Measurements from ENCODE around the gene TP53AIP1.
A peak's percentile ranks its signal among the peaks of the same experiment; 100 is the strongest.

The TP53AIP1 gene

GRCh38 chr11:128893578-128894285 lies 48.9 kb downstream of the TP53AIP1 start:
- no peak overlapping the region for H3K27ac ChIP-seq
- H3K27me3 ChIP-seq, result peaks cover 60% of the 10 kb centered on the region
- H3K36me3 ChIP-seq, result no peaks in the 10 kb centered on the region
- H3K9me3 ChIP-seq, result no peaks in the 10 kb centered on the region
- TF ChIP-seq CTCF (IDR thresholded peaks at IDR 0.05), result no peak
- H3K4me1 ChIP-seq (ENCODE audit: control insufficient read depth in 1 of 2, insufficient read depth in 1 of 2, low read depth in 1 of 2, low read length in 1 of 2), result peaks cover 4 to 10% of the 10 kb centered on the region in 2 experiments
- no peak overlapping the region for H3K4me3 ChIP-seq (ENCODE audit: low read depth in 1 of 2, low read length in 1 of 2)

- Histone ChIP-seq H3K9me3 (no peaks in the 10 kb centered on the region), H3K27me3 (peaks cover 67% of the 10 kb centered on the region), H3K4me3 (ENCODE audit: low read depth in 1 of 2, low read length in 1 of 2) (no peak overlapping the region), H3K36me3 (no peaks in the 10 kb centered on the region), H3K4me1 (ENCODE audit: control insufficient read depth in 1 of 2, insufficient read depth in 1 of 2, low read depth in 1 of 2, low read length in 1 of 2) (peaks cover 4 to 10% of the 10 kb centered on the region in 2 experiments), H3K27ac (no peak overlapping the region)
- TF ChIP-seq CTCF (IDR thresholded peaks at IDR 0.05), result no peak
Observed at GRCh38 chr11:128892866-128893565, 49.7 kb downstream of the TP53AIP1 start.

GRCh38 chr11:128891913-128892398 lies 50.7 kb downstream of the TP53AIP1 start:
- H3K4me1 ChIP-seq (ENCODE audit: control insufficient read depth in 1 of 2, insufficient read depth in 1 of 2, low read depth in 1 of 2, low read length in 1 of 2), result peaks cover 4 to 10% of the 10 kb centered on the region in 2 experiments
- no peaks in the 10 kb centered on the region for H3K36me3 ChIP-seq
- no peak overlapping the region for H3K27ac ChIP-seq
- no peak for TF ChIP-seq CTCF (IDR thresholded peaks at IDR 0.05)
- no peaks in the 10 kb centered on the region for H3K9me3 ChIP-seq
- H3K4me3 ChIP-seq (ENCODE audit: low read depth in 1 of 2, low read length in 1 of 2), result no peak overlapping the region
- peaks cover 77% of the 10 kb centered on the region for H3K27me3 ChIP-seq

DNA sequence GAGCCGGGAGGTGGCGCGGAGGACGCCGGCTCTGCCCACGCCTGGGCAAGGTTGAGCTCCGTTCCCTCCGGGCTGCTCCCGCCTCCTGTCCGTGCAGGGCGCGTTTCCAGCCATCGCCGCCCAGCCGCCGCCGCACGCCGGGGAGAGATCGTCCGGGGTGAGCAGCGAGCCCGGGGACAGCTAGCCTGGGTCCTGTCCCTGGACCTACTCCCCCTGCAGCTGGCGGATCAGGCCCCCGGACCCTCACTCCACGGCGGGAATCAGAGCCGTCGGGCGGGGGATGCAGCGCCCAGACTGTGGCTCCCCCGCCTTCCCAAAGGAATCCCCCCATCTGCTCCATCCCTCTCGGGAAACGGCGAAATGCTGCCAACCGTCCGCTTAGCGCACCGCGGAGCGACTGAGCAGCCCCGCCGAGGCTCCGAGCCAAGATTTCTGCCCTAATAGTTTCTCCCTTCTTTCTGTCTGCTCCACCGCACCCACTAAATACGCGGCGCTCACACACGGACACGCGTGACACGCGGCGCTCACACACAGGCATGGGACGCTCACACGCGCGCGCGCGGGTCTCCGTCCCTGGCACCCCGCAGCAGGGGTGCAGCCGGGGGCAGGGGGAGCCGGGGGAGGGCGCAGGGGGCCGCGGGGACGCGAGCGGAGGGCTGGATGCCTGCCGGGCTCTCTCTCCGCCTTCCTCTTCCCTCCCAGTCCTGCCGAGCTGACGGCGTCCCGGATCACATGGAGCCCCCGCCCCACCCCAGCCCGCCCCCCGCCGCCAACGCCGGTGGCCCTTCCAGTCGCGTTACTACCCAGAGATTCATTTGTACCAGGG lies 51.9 kb downstream of the TP53AIP1 start, which contains the start of gene KCNJ5:
TSS of gene KCNJ5 (plus strand) at position 814 of the 826 bp plus-strand sequence. CDS start 19,918 bp downstream, outside the sequence.
- H3K27ac ChIP-seq, result no peak within 1 kb of the TSS
- no peak for TF ChIP-seq CTCF (IDR thresholded peaks at IDR 0.05)
- H3K4me3 ChIP-seq (ENCODE audit: low read depth in 1 of 2, low read length in 1 of 2), result peak within 1 kb of the TSS in 1 of 2 experiments; percentile 18
- H3K4me1 ChIP-seq (ENCODE audit: control insufficient read depth in 1 of 2, insufficient read depth in 1 of 2, low read depth in 1 of 2, low read length in 1 of 2), result peaks cover 4 to 10% of the 10 kb centered on the region in 2 experiments
- no peaks in the 10 kb centered on the region for H3K36me3 ChIP-seq
- H3K27me3 ChIP-seq, result peaks cover 89% of the 10 kb centered on the region
- H3K9me3 ChIP-seq, result no peaks in the 10 kb centered on the region

- Histone ChIP-seq H3K27ac (no peak overlapping the region), H3K4me1 (ENCODE audit: control insufficient read depth in 1 of 2, insufficient read depth in 1 of 2, low read depth in 1 of 2, low read length in 1 of 2) (peaks cover 4 to 10% of the 10 kb centered on the region in 2 experiments), H3K27me3 (peaks cover 94% of the 10 kb centered on the region), H3K4me3 (ENCODE audit: low read depth in 1 of 2, low read length in 1 of 2) (peak overlapping the region in 1 of 2 experiments; percentile 18), H3K9me3 (no peaks in the 10 kb centered on the region), H3K36me3 (no peaks in the 10 kb centered on the region)
- no peak for TF ChIP-seq CTCF (IDR thresholded peaks at IDR 0.05)
Observed at GRCh38 chr11:128890216-128890542, 52.5 kb downstream of the TP53AIP1 start.

Measured in neutrophil (primary cell).